ENCODE data around the gene CPSF4. TPM values are rescaled to one million over a fixed set of nuclear protein-coding genes. Genes with fewer than 3 reads are reported as not detected.
"Not testable (repeated sequence)": the region's sequence is repeated elsewhere in the genome, so short reads cannot be mapped to it uniquely, and the experiment has no call there.

CPSF4 gene
- total RNA-seq, 1 donor, result 23.3 TPM

- TF ChIP-seq CTCF (IDR thresholded peaks at IDR 0.05; ENCODE audit: insufficient read depth, low read length), result no peak
- no peak for DNase-seq (ENCODE audit: low read depth)
- H3K4me3 ChIP-seq (ENCODE audit: low read depth, low read length), result peak overlapping the region; percentile 95
Measured at GRCh38 chr7:99497766-99498545, 59.2 kb downstream of the CPSF4 start.

GRCh38 chr7:99498546-99498944 lies 59.8 kb downstream of the CPSF4 start:
- no peak for TF ChIP-seq CTCF (IDR thresholded peaks at IDR 0.05; ENCODE audit: insufficient read depth, low read length)
- peak overlapping the region; percentile 95 for H3K4me3 ChIP-seq (ENCODE audit: low read depth, low read length)
- DNase-seq (ENCODE audit: low read depth), result no peak

- peak; percentile 17 for DNase-seq (ENCODE audit: low read depth)
- H3K4me3 ChIP-seq (ENCODE audit: low read depth, low read length), result peak overlapping the region; percentile 95
- TF ChIP-seq CTCF (IDR thresholded peaks at IDR 0.05; ENCODE audit: insufficient read depth, low read length), result no peak
Measured at GRCh38 chr7:99499371-99499720, 60.6 kb downstream of the CPSF4 start.

GRCh38 chr7:99499721-99500636 lies 61.2 kb downstream of the CPSF4 start, which contains the start of gene ZNF394:
Gene ZNF394, minus strand, starts transcription at chr7:99500281. Its CDS starts 188 bp downstream, at chr7:99500093.
- TF ChIP-seq CTCF (IDR thresholded peaks at IDR 0.05; ENCODE audit: insufficient read depth, low read length), result no peak
- peak within 1 kb of the TSS; percentile 95 for H3K4me3 ChIP-seq (ENCODE audit: low read depth, low read length)
- peak; percentile 93 for DNase-seq (ENCODE audit: low read depth)

GRCh38 chr7:99500637-99501009 lies 61.9 kb downstream of the CPSF4 start:
- TF ChIP-seq CTCF (IDR thresholded peaks at IDR 0.05; ENCODE audit: insufficient read depth, low read length), result no peak
- DNase-seq (ENCODE audit: low read depth), result no peak

GRCh38 chr7:99501236-99501635 lies 62.5 kb downstream of the CPSF4 start:
- H3K4me3 ChIP-seq (ENCODE audit: low read depth, low read length); DNase-seq (ENCODE audit: low read depth): not testable (repeated sequence)

More at GRCh38 chr7:99500637-99501009, 61.9 kb downstream of the CPSF4 start:
- H3K4me3 ChIP-seq (ENCODE audit: low read depth, low read length), result peak overlapping the region; percentile 95

GRCh38 chr7:99504281-99504602 lies 65.5 kb downstream of the CPSF4 start:
- no peak for TF ChIP-seq CTCF (IDR thresholded peaks at IDR 0.05; ENCODE audit: insufficient read depth, low read length)
- peak overlapping the region; percentile 93 for H3K4me3 ChIP-seq (ENCODE audit: low read depth, low read length)
- DNase-seq (ENCODE audit: low read depth), result no peak
